ENCODE results near the gene TNFAIP8L1.

The TNFAIP8L1 gene

GRCh38 chr19:4702764-4703163, 63.4 kb downstream of the TNFAIP8L1 start:
- DNase-seq (ENCODE audit: low spot score) = no peak

DNA sequence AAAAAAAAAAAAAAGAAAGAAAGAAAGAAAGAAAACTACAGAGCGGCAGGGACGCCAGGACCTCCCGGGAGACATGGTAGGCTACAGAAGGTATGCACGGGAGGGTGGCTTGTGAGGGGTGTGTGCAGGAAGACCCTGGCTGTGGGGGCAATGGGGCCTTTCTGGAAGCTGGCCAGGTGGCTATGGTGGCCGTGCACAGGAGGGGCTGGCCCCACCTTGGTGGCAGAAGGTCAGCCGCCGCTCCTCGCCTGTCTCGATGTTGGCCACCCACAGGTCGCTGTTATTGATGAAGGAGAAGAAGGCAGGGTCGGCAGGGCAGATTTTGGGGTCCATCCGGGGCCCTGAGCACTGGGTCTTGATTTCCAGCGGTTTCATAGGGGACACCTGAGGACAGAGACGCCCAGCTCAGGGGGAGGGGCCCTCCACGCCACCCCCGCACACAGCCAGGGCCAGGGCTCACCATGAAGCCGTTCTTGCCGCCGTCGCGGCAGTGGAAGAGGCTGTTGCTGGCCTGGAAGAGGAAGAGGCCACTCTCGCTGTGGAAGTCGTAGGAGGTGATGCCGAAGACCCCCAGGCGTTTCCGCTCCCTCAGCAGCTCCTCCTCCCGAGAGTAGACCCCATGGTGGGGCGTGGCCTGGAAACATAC, 64.5 kb downstream of the TNFAIP8L1 start:
- DNase-seq (ENCODE audit: low spot score) = no peak

DNA sequence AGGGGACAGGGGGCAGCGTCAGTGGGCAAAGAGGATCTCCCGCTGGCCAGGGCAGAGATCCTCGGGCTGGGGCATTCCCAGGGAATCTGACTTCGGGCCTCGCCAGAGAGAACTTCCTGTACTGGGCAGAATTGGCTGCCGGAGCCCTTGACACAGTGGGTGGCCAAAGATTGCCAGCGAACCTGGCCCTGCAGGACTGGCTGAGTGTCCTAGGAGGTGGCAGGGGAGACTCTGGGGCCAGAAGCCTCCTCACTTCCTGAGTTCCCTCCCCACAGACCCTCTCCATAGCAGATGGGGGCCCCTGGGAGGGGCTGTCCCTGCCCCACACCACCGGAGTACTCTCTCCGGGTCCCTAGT, 65.0 kb downstream of the TNFAIP8L1 start:
- no peak for DNase-seq (ENCODE audit: low spot score)

Data from RKO (cell line).